ENCODE data around the gene RYR2. TPM values are rescaled to one million over a fixed set of nuclear protein-coding genes. Genes with fewer than 3 reads are reported as not detected.

RYR2 gene
- total RNA-seq, 1 experiment from 2014 or later: 3.4 TPM

DNA sequence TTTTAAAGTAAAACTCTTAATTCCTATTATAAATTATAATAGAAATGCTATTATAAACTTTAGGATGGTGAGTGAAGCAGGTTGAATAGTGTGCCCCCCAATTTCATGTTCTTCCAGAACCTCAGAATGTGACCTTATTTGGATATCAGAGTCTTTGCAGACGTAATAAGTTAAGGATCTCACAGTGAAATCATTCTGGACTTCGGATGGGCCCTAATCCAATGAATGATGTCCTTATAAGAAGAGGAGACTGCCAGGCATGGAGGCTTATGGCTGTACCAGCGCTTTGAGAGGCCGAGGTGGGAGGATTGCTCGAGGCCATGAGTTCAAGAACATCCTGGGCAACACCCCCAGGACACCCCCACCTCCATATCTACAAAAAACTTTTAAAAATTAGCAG is 28.4 kb upstream of the RYR2 start:
- H2BK15ac ChIP-seq (ENCODE audit: low read depth, low read length): no peak overlapping the region
- no peak overlapping the region for H3K27ac ChIP-seq (ENCODE audit: insufficient read length, low read depth, low read length)
- TF ChIP-seq, protein P1, sequence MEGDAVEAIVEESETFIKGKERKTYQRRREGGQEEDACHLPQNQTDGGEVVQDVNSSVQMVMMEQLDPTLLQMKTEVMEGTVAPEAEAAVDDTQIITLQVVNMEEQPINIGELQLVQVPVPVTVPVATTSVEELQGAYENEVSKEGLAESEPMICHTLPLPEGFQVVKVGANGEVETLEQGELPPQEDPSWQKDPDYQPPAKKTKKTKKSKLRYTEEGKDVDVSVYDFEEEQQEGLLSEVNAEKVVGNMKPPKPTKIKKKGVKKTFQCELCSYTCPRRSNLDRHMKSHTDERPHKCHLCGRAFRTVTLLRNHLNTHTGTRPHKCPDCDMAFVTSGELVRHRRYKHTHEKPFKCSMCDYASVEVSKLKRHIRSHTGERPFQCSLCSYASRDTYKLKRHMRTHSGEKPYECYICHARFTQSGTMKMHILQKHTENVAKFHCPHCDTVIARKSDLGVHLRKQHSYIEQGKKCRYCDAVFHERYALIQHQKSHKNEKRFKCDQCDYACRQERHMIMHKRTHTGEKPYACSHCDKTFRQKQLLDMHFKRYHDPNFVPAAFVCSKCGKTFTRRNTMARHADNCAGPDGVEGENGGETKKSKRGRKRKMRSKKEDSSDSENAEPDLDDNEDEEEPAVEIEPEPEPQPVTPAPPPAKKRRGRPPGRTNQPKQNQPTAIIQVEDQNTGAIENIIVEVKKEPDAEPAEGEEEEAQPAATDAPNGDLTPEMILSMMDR (conservative IDR thresholded peaks at IDR 0.05): no peak
- H3K79me2 ChIP-seq (ENCODE audit: insufficient read depth, low read length): no peaks in the 10 kb centered on the region
- H4K5ac ChIP-seq (ENCODE audit: insufficient read length, low read depth, low read length): no peak overlapping the region
- H3K4me1 ChIP-seq (ENCODE audit: insufficient read depth, low read length): peaks cover 6% of the 10 kb centered on the region; the same call in 1 of the 2 replicates
- H3K36me3 Mint-ChIP-seq (ENCODE audit: insufficient read depth in 1 of 3, low read depth in 3 of 3): peaks cover 0 to 4% (median 3%) of the 10 kb centered on the region in 3 experiments; a peak in 3 of 7 replicates
- no peak overlapping the region for H4K91ac ChIP-seq (ENCODE audit: insufficient read length, low read depth, low read length)
- DNase-seq: no peak
- H3K23me2 ChIP-seq (ENCODE audit: insufficient read length, low read depth, low read length, poor library complexity, severe bottlenecking): no peaks in the 10 kb centered on the region
- H2AFZ ChIP-seq (ENCODE audit: low read length): no peak overlapping the region
- no peak overlapping the region for H2BK12ac ChIP-seq (ENCODE audit: insufficient read length, low read depth, low read length)
- no peak overlapping the region for H3K56ac ChIP-seq (ENCODE audit: insufficient read length, low read depth, low read length)
- no peak overlapping the region for H2BK20ac ChIP-seq (ENCODE audit: low read depth, low read length, poor library complexity, severe bottlenecking)
- H3K9ac ChIP-seq (ENCODE audit: extremely low read depth, insufficient read length, low read length): no peak overlapping the region
- no peaks in the 10 kb centered on the region for H3K9me3 ChIP-seq (ENCODE audit: control insufficient read depth, low read depth, low read length)
- no peak overlapping the region for H3K27ac Mint-ChIP-seq
- no peak overlapping the region for H3K4me2 ChIP-seq (ENCODE audit: insufficient read depth, insufficient read length, low read length)
- no peak overlapping the region for H3K14ac ChIP-seq (ENCODE audit: insufficient read depth, low read length)
- no peak overlapping the region for H2AK5ac ChIP-seq (ENCODE audit: insufficient read length, low read length)
- no peak overlapping the region for H3K4me3 Mint-ChIP-seq
- H4K20me1 ChIP-seq (ENCODE audit: control insufficient read depth, insufficient read depth, insufficient read length): no peaks in the 10 kb centered on the region
- H3K18ac ChIP-seq (ENCODE audit: insufficient read length, low read depth, low read length): no peak overlapping the region
- no peak overlapping the region for H3T11ph ChIP-seq (ENCODE audit: low read length)
- WGBS (ENCODE audit: extremely low coverage, insufficient read length, low lambda C conversion rate): no CpG with 5 or more reads among the region's 5 CpGs
- H3K4me1 Mint-ChIP-seq: peaks cover 54 to 55% of the 10 kb centered on the region in 2 experiments
- no peaks in the 10 kb centered on the region for H3K27me3 ChIP-seq (ENCODE audit: insufficient read depth, low read length)
- no peaks in the 10 kb centered on the region for H3K79me1 ChIP-seq (ENCODE audit: insufficient read depth, low read depth, low read length, poor library complexity, severe bottlenecking)
- no peak overlapping the region for H3K23ac ChIP-seq (ENCODE audit: insufficient read length, low read depth, low read length)
- H3K4ac ChIP-seq (ENCODE audit: low read depth, low read length): no peak overlapping the region
- H2BK120ac ChIP-seq (ENCODE audit: low read depth, low read length, poor library complexity, severe bottlenecking): no peak overlapping the region
- H3K27me3 Mint-ChIP-seq (ENCODE audit: low read depth): no peaks in the 10 kb centered on the region
- H3K9me3 Mint-ChIP-seq: no peaks in the 10 kb centered on the region
- H2BK5ac ChIP-seq (ENCODE audit: insufficient read length, low read length): no peak overlapping the region
- no peak overlapping the region for H4K8ac ChIP-seq (replicated peaks; ENCODE audit: insufficient read length, low read depth, low read length)
